DND-41 (cell line): ENCODE results near the gene PHYHIPL.

ENCODE experiments used
- ATAC-seq: fragments of 200-7000 bp; cut with Tn5 transposase; 3 replicates; pipeline ENCODE4 v1.9.1; 2021; ENCODE audit warnings: low read depth; ENCODE audit not compliant: insufficient read depth
- DNase-seq: peaks from one replicate; pipeline ENCODE4 v3.0.0-alpha.2; 2020
- H2AFZ ChIP-seq: 2 replicates; pipeline ENCODE4 v1.6.0; 2012; ENCODE audit warnings: low read depth, low read length
- H3K27ac ChIP-seq: 2 replicates; pipeline ENCODE4 v1.5.1; 2012; ENCODE audit warnings: low read length, inconsistent platforms
- H3K27me3 ChIP-seq: fragments of 200-600 bp; sonication (generic); 2 replicates; pipeline ENCODE4 v1.6.0; 2012; ENCODE audit warnings: low read length, mild to moderate bottlenecking, inconsistent platforms; ENCODE audit not compliant: insufficient read depth, poor library complexity
- H3K36me3 ChIP-seq: 2 replicates; pipeline ENCODE4 v1.5.1; 2012; ENCODE audit warnings: low read length, inconsistent platforms; ENCODE audit not compliant: insufficient read depth
- H3K4me1 ChIP-seq: 2 replicates; pipeline ENCODE4 v1.5.1; 2012; ENCODE audit warnings: mild to moderate bottlenecking, low read length; ENCODE audit not compliant: insufficient read depth
- H3K4me2 ChIP-seq: 2 replicates; pipeline ENCODE4 v1.6.0; 2012; ENCODE audit warnings: mild to moderate bottlenecking, moderate library complexity, low read length, inconsistent platforms; ENCODE audit not compliant: insufficient read depth
- H3K4me3 ChIP-seq, 2 experiments: fragments of 200-600 bp in 1 of 2; shearing (Covaris generic) in 1 of 2; 2 replicates each; pipeline ENCODE4 v1.5.1; 2012 to 2016; ENCODE audit warnings: inconsistent platforms in 2 of 2, low read length in 2 of 2, mild to moderate bottlenecking in 2 of 2, low read depth in 1 of 2, moderate library complexity in 1 of 2
- H3K79me2 ChIP-seq: 2 replicates; pipeline ENCODE4 v1.6.0; 2012; ENCODE audit warnings: low read length, inconsistent platforms; ENCODE audit not compliant: insufficient read depth
- H3K9ac ChIP-seq: 2 replicates; pipeline ENCODE4 v1.6.0; 2012; ENCODE audit warnings: low read depth, mild to moderate bottlenecking, inconsistent platforms, low read length, moderate library complexity
- H3K9me3 ChIP-seq: 2 replicates; pipeline ENCODE4 v1.5.1; 2012; ENCODE audit warnings: low read length, moderate library complexity, mild to moderate bottlenecking, inconsistent platforms; ENCODE audit not compliant: insufficient read depth, severe bottlenecking
- H4K20me1 ChIP-seq: 2 replicates; pipeline ENCODE4 v1.6.0; 2012; ENCODE audit warnings: low read length; ENCODE audit not compliant: insufficient read depth
- EZH2 ChIP-seq: IDR thresholded peaks from 3 replicates; pipeline ENCODE4 v1.6.1; 2012; ENCODE audit warnings: borderline replicate concordance, low read depth, mild to moderate bottlenecking, moderate library complexity, low read length, inconsistent platforms; ENCODE audit not compliant: severe bottlenecking
- TF ChIP-seq, protein P1 (sequence below): IDR thresholded peaks from 2 replicates; pipeline ENCODE4 v1.5.1; 2012; ENCODE audit warnings: borderline replicate concordance, low read length, moderate library complexity, mild to moderate bottlenecking; ENCODE audit not compliant: poor library complexity, severe bottlenecking; ENCODE audit errors: extremely low read depth

PHYHIPL gene

DNA sequence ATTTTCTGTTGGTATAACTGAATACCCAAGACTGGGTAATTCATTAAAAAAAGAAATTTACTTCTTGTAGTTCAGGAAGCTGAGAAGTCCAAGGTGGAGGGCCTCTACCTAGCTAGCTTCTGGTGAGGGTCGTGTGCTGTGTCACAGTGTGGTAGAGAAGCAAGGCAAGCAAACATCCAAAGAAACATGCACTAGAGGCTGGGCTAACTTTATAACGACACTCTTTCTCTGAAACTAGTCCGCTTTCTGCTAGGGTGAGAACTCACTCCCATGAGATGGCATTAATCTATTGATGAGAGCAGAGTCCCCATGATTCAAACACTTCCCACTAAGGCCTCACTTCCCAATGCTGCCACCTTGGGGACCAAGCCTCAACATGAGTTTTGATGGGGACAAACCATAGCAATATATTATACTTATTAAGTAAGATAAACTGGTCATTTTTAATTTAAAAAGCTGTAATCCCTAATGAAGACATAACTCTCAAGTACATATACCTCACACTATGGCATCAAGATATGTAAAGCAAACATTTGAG, 50.8 kb downstream of the PHYHIPL start:
- DNase-seq (no peak), ATAC-seq (no peak)
- no peaks in the 10 kb centered on the region for H3K27me3 ChIP-seq
- no peak overlapping the region for H3K4me2 ChIP-seq
- no peak overlapping the region for H3K27ac ChIP-seq
- no peaks in the 10 kb centered on the region for H3K4me1 ChIP-seq
- no peaks in the 10 kb centered on the region for H3K36me3 ChIP-seq
- no peaks in the 10 kb centered on the region for H3K9me3 ChIP-seq
- no peak overlapping the region for H2AFZ ChIP-seq
- no peak overlapping the region for H3K9ac ChIP-seq
- H3K79me2 ChIP-seq: no peaks in the 10 kb centered on the region
- TF ChIP-seq, protein P1, sequence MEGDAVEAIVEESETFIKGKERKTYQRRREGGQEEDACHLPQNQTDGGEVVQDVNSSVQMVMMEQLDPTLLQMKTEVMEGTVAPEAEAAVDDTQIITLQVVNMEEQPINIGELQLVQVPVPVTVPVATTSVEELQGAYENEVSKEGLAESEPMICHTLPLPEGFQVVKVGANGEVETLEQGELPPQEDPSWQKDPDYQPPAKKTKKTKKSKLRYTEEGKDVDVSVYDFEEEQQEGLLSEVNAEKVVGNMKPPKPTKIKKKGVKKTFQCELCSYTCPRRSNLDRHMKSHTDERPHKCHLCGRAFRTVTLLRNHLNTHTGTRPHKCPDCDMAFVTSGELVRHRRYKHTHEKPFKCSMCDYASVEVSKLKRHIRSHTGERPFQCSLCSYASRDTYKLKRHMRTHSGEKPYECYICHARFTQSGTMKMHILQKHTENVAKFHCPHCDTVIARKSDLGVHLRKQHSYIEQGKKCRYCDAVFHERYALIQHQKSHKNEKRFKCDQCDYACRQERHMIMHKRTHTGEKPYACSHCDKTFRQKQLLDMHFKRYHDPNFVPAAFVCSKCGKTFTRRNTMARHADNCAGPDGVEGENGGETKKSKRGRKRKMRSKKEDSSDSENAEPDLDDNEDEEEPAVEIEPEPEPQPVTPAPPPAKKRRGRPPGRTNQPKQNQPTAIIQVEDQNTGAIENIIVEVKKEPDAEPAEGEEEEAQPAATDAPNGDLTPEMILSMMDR: no peak
- no peak for TF ChIP-seq EZH2
- H4K20me1 ChIP-seq: no peaks in the 10 kb centered on the region
- H3K4me3 ChIP-seq: no peak overlapping the region

DNA sequence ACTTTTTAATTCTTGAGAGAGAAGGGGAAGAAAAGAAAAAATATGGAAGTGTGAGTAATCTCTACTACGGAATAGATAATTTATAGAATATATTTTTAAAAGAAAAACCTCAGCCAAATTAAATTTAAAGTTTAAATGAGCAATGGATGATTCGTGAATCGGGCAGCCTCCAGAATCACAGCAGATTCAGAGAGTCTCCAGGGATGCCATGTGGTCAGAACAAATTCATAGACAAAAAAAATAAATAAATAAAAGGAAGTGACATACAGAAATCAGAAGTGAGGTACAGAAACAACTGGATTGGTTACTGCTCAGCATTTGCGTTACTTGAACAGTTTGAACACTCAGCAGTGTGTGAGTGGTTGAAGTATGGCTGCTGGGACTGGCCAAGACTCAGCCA, 53.0 kb downstream of the PHYHIPL start:
- ATAC-seq (no peak), DNase-seq (no peak)
- Histone ChIP-seq H3K9me3 (no peaks in the 10 kb centered on the region), H3K4me3 (no peak overlapping the region), H3K79me2 (no peaks in the 10 kb centered on the region), H3K36me3 (no peaks in the 10 kb centered on the region), H3K27ac (no peak overlapping the region), H4K20me1 (no peaks in the 10 kb centered on the region), H3K4me2 (no peak overlapping the region), H3K9ac (no peak overlapping the region), H2AFZ (no peak overlapping the region), H3K4me1 (no peaks in the 10 kb centered on the region), H3K27me3 (no peaks in the 10 kb centered on the region)
- TF ChIP-seq EZH2: no peak
- TF ChIP-seq, protein P1: no peak

DNA sequence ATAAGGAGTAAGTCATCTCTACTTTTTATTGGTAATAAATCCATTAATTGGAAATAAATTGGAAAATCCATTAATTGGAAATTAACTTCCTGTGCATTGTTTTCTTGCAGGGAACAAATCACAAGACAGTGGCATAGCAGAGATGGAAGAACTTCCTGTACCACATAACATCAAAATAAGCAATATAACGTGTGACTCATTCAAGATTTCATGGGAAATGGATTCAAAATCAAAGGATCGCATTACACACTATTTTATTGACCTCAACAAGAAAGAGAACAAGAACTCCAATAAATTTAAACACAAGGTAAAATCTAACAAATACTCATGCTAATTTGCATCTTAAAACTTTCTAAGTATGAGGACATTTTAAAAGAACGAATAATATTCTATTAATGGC, 57.8 kb downstream of the PHYHIPL start:
- Histone ChIP-seq H3K79me2 (no peaks in the 10 kb centered on the region), H3K36me3 (no peaks in the 10 kb centered on the region), H3K4me2 (no peak overlapping the region), H2AFZ (no peak overlapping the region), H3K4me1 (no peaks in the 10 kb centered on the region), H3K9ac (no peak overlapping the region), H4K20me1 (no peaks in the 10 kb centered on the region), H3K9me3 (no peaks in the 10 kb centered on the region), H3K27me3 (no peaks in the 10 kb centered on the region), H3K27ac (no peak overlapping the region), H3K4me3 (no peak overlapping the region)
- DNase-seq (no peak), ATAC-seq (no peak)
- no peak for TF ChIP-seq EZH2
- TF ChIP-seq, protein P1: no peak
